ENCODE data around the gene ZCWPW2. TPM values are rescaled to one million over a fixed set of nuclear protein-coding genes. Genes with fewer than 3 reads are reported as not detected.

Gene ZCWPW2
- total RNA-seq, 2 donors from 2014 or later, result 1.2 to 3.4 TPM

DNA sequence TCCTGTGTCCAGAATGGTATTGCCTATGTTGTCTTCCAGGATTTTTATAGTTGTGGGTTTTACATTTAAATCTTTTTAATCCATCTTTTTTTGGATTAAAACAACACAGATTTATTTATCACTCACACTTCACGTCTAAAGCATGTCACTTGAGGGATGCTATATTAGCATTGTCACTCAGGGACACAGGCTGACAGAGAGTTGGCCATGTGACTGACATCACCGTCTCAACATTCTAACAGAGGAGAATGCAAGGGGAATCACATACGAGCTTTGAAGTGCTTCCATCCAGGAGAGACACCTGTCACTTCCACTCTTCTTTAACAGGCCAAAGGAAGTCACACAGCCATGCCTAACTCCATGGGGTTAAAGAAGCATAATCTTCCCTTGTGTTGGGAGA, 204.7 kb downstream of the ZCWPW2 start:
- Histone ChIP-seq H3K36me3 (no peaks in the 10 kb centered on the region), H3K27me3 (no peaks in the 10 kb centered on the region), H3K9me3 (no peaks in the 10 kb centered on the region), H3K27ac (no peak overlapping the region), H3K4me3 (no peak overlapping the region), H3K4me1 (no peaks in the 10 kb centered on the region)
- TF ChIP-seq, protein P1, sequence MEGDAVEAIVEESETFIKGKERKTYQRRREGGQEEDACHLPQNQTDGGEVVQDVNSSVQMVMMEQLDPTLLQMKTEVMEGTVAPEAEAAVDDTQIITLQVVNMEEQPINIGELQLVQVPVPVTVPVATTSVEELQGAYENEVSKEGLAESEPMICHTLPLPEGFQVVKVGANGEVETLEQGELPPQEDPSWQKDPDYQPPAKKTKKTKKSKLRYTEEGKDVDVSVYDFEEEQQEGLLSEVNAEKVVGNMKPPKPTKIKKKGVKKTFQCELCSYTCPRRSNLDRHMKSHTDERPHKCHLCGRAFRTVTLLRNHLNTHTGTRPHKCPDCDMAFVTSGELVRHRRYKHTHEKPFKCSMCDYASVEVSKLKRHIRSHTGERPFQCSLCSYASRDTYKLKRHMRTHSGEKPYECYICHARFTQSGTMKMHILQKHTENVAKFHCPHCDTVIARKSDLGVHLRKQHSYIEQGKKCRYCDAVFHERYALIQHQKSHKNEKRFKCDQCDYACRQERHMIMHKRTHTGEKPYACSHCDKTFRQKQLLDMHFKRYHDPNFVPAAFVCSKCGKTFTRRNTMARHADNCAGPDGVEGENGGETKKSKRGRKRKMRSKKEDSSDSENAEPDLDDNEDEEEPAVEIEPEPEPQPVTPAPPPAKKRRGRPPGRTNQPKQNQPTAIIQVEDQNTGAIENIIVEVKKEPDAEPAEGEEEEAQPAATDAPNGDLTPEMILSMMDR (IDR thresholded peaks at IDR 0.05), result no peak
- no peak for DNase-seq (ENCODE audit: low spot score)

DNA sequence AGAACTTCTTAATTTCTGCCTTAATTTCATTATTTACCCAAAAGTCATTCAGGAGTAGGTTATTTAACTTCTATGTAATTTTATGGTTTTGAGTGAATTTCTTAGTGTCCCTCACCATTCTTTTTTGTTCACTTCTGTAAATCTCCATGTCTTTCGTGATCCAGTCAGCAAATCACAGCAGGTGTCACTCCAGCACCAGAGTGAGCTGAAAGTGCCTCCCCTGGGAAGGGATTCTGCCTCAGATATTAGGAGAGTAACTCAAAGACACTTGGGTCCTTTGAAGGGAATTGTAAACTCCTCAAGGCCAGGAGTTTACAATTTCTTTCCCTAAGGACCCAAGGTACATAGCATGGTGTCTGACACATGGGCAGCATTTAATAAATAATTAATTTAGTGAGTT, 207.7 kb downstream of the ZCWPW2 start:
- Histone ChIP-seq H3K9me3 (no peaks in the 10 kb centered on the region), H3K4me1 (no peaks in the 10 kb centered on the region), H3K36me3 (no peaks in the 10 kb centered on the region), H3K4me3 (no peak overlapping the region), H3K27me3 (no peaks in the 10 kb centered on the region), H3K27ac (no peak overlapping the region)
- DNase-seq (ENCODE audit: low spot score), result no peak
- TF ChIP-seq, protein P1 (IDR thresholded peaks at IDR 0.05), result no peak

DNA sequence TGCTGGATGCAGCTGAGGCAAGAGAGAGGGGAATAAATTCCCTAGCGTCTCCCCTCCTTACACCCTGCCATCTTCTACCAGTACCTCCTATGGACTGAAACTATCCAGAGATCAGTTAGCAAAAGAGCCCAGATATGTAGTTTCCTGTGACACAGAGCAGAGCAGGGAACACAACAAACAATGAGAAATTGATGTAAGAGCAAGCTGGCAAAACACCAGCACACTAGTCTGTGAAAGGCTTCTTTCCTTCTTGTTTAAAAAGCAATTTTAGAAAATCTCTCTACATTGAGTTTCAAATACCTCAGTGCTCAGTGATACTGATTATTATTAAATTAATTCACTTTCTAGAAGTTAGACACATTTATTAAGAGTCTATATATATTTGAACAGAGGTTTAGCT, 215.7 kb downstream of the ZCWPW2 start:
- H3K4me3 ChIP-seq, result no peak overlapping the region

DNA sequence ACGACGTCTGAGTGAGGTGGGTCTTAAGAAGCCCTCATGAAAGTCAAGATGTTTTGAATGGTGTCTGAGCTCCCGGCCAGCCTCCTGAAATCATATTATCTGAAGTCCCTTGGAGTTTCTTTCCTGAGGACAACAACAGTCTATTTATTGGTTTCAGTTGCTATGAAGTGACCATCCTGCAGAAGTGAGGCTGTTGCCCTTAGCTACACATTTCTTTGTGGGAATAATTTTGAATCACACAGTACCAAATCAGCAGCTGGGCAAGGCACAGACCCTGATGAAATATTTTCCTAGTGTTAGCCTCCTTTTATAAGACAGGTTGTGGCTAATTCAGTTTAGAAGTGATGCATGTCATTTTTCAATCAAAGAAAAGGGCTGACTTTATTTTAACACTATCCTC, 220.8 kb downstream of the ZCWPW2 start:
- H3K4me1 ChIP-seq, result no peaks in the 10 kb centered on the region
- TF ChIP-seq, protein P1 (IDR thresholded peaks at IDR 0.05), result no peak
- no peak overlapping the region for H3K27ac ChIP-seq
- H3K4me3 ChIP-seq, result no peak overlapping the region
- DNase-seq (ENCODE audit: low spot score), result no peak
- no peaks in the 10 kb centered on the region for H3K27me3 ChIP-seq
- no peaks in the 10 kb centered on the region for H3K9me3 ChIP-seq
- no peaks in the 10 kb centered on the region for H3K36me3 ChIP-seq

More for the DNA sequence above, 215.7 kb downstream of the ZCWPW2 start:
- Histone ChIP-seq H3K27ac (no peak overlapping the region), H3K27me3 (no peaks in the 10 kb centered on the region), H3K36me3 (no peaks in the 10 kb centered on the region), H3K9me3 (no peaks in the 10 kb centered on the region), H3K4me1 (no peaks in the 10 kb centered on the region)
- DNase-seq (ENCODE audit: low spot score), result no peak
- TF ChIP-seq, protein P1 (IDR thresholded peaks at IDR 0.05), result no peak

DNA sequence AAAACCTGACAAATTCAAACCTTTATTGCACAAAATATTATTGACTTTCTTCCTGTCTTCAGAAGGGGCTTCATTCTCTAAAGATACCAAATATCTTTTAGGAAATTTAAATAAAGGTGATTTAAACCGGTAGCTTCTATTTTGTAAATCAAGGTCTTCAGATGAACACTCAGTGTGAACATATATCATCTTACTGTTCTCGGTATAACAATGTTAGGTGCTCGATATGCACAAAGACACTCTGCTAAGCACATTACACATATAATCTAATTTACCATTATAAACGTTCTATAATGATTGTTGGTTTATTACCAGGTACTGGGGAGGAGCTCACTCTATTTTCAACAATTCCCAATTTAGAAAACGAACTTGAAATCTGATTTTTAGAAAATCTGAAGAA, 225.5 kb downstream of the ZCWPW2 start:
- Histone ChIP-seq H3K9me3 (no peaks in the 10 kb centered on the region), H3K27ac (no peak overlapping the region), H3K27me3 (no peaks in the 10 kb centered on the region), H3K4me3 (no peak overlapping the region), H3K36me3 (no peaks in the 10 kb centered on the region), H3K4me1 (peaks cover 0 to 22% of the 10 kb centered on the region in 2 donors)
- TF ChIP-seq, protein P1 (IDR thresholded peaks at IDR 0.05), result no peak
- no peak for DNase-seq (ENCODE audit: low spot score)

DNA sequence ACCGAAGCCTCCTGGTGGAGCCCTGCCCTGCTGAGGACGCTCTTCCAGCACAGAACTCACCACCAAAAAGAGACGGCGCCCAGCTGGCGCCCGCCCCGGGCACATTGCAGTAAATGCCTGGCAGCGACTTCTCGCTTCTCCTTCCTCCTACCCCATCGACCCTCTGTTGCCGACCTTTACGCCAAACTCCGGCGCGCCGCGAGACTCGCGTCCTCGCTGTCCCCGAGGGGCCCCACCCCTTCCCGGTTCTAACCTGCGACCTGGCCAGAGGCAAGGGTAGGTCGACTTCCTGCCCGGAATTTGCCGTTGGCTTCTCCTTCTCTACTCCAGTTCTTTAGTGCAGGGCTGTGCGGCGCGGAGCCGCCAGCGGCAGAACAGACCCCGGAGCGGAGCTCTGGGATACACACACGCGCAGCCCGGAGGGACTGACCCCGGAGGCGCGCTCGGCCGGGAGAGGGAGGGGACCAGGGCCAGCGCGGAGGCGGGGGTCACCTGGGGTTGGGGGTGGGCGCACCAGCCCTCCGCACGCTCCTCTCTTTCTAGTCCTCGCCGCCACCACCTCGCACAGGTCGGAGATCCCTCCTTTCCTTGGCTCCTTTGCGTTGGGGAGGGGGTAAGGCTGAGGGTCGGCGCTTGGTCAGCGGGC, 226.7 kb downstream of the ZCWPW2 start:
- Histone ChIP-seq H3K9me3 (no peaks in the 10 kb centered on the region), H3K4me1 (peaks cover 0 to 22% of the 10 kb centered on the region in 2 donors), H3K36me3 (no peaks in the 10 kb centered on the region), H3K27me3 (no peaks in the 10 kb centered on the region), H3K4me3 (peak overlapping the region; percentile 39 to 62), H3K27ac (peak overlapping the region in 1 of 2 donors; percentile 28)
- DNase-seq (ENCODE audit: low spot score), result no peak
- TF ChIP-seq, protein P1 (IDR thresholded peaks at IDR 0.05), result no peak

Data from right atrium auricular region (tissue), 2 donors.